GM18519 (cell line): ENCODE measurements around the gene SEMA3A.

ENCODE experiments used
- ATAC-seq: cut with Tn5 transposase; IDR thresholded peaks from one replicate; pipeline ENCODE4 v1.9.1; 2021; ENCODE audit warnings: mild to moderate bottlenecking, moderate library complexity; ENCODE audit not compliant: unreplicated experiment, low FRiP score

The SEMA3A gene

DNA sequence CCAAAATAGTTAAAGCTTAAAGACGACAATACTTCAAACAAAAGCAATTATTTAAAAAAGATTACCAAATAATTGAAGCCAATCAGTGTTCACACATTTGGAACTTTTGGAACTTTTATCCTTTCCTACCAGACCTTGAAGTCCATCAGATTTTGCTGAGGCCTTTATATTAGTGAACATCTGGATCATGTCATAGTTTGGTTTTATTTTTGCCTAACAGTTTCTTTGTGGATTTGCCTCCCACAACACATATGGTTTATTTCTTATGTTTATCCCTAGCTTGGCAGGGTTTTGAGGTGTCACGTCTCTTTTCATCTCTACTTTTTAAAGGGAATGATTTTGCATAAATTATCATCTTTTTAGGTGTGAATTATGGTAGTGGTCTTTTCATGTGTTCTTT lies 242.4 kb downstream of the SEMA3A start:
- no peak for ATAC-seq

DNA sequence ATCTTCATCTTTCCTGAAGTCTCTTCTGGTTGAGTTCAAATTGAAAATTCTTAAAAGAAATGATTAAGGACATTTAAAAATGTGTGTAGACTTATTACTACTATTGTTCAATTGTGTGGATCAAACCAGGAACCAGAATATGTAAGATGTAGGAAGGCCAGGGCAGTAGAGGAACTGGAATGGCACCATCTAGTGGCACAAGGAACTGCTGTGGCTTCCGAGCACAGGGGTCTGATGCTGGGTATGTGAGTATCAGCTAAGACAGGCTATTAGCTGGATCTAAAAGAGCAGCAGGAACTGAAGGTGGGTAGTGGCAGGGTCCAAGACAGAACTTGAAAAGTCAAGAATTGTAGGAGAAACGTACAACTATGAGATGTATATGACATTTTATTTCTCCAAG lies 247.3 kb downstream of the SEMA3A start:
- ATAC-seq = peak; percentile 67

DNA sequence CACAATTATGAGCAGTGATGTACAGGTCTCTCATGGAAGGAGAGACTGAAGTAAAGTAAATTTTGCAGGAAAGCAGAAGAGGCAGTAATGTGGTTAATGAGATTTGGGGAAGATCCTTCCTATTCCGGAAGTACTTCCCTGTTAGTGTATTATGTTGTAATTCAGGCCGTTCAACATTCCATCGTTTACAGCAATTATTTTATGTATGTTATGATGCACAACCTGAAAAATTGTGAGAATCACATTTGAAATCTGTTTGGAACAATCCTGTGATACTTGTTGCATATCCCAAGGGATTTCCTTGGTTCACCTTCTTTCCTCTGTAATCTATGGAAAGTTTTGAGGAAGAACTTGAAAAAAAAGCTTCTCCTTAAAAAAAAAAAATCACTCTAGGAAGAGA lies 247.8 kb downstream of the SEMA3A start:
- no peak for ATAC-seq

DNA sequence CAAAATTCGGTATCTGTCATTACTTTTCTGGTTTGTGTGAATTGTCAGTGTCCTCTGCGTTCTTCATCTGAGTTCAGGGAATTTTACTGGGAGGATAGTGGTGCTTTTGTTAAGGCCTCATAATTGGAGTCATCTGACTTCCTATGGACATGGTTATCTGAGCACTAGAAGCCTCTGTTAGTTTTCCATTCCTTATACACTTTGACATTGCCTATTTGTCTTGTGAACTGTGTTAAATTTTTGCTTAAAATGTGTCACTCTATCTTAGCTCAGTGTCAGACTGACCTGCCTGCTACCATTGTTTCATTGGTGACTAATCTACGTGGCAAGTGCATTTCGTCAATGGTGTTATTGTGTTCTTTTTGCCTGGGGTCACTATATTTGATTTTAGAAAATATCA lies 253.3 kb downstream of the SEMA3A start:
- ATAC-seq = no peak

DNA sequence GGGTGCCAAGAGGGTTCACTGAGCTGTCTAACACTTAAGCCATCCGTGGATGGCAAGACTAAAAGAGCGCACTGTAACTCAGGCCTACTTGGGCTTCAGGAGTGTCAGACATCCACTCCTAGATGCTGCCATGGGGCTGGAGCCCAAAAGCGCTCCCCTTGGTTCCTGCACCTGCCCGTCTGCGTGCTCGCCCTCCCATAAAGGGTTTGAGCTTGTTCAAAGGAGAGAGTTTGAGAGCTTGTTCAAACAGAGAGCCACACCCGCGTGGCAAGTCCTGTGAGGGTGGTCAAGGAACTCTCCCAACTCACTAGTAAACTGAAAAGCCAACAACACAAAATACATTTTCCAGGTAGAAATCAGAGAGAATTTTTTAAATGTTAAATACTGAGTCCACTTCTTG lies 256.7 kb downstream of the SEMA3A start:
- ATAC-seq = no peak

DNA sequence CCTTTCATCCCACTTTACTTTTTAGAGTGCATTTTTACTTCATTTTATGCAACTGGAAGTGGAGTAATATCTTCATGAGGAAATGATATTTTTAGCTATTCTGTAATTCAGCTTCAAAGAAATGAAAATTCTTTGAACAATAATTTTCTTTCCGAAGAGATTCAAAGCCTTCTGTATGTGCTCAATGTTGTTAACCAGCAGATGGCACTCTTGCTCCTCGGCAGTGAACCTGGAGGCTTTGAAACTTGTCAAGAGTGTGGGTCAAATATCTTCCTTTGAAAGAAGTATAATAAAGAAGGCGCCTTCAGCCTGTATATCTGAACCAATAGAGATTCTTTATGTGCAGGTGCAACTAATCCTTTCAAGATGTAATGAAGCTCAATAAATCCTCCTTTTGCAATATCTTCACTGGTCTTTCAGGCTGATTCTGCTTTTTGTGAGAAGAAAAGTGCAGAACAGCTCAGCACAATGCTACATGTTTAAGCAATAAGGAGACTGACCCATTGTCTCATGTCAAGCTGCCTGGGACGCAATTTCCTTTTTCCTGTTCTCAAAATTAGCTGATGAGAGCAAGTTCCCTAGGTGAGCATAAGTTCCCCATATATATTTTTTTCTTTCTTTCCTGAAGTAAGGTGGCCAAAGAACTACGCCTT lies 258.4 kb downstream of the SEMA3A start:
- peak; percentile 85 for ATAC-seq

DNA sequence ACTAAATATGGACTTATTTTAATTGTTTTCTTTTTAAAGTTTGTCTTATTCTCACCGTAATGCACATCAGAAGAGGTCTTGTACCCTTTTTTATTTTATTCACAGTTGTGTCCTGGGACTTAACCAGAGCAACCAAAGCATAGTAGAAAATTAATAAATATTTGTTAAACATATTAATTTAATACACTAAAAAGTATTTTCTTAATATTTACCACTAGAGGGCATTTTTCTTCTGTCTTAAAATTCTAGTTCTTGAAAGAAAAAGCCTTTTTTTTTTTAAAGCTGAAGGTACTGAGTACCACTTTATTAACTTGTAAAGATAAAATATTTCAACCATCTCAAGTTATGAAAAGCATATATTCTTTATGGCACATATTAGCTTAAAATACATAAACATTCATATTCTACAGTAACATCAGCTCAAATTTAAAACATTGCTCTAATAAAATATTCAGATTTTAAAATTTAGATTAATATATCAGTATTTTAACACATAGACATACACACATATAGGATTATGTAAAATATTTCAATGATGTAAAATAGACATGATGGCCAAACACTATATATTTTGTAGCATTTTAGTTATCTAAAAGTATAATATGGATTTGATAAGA lies 260.4 kb downstream of the SEMA3A start:
- ATAC-seq = no peak

DNA sequence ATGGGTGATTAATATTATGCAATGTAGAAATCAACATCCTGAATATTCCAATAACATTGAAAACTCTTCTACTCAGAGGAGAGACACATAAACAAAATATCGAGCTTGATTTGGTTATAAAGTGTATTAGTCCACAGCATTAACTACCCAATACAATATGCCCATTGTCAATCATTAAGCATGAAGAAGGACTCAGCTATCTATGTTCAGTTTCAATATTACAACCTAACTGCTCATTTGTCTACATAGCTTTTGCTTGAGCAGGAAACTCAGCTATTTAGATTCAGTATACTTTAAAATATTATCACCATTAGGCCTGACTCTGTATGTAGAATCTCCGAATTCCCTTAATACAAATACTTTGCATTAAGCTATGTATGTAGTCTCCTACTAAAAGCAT lies 262.6 kb downstream of the SEMA3A start:
- no peak for ATAC-seq

DNA sequence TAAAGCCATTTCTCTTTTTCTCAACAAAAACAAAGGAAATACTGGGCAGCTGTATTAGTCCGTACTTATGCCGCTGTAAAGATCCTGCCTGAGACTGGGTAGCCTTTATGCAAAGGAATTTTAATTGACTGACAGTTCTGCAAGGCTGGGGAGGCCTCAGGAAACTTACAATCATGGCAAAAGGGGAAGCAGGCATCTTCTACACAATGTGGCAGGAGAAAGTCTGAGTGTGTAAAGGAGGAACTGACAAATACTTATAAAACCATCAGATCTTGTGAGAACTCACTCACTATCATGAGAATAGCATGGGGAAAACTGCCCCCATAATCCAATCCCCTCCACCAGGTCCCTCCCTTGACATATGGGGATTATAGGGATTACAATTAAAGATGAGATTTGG lies 264.3 kb downstream of the SEMA3A start:
- ATAC-seq = no peak

DNA sequence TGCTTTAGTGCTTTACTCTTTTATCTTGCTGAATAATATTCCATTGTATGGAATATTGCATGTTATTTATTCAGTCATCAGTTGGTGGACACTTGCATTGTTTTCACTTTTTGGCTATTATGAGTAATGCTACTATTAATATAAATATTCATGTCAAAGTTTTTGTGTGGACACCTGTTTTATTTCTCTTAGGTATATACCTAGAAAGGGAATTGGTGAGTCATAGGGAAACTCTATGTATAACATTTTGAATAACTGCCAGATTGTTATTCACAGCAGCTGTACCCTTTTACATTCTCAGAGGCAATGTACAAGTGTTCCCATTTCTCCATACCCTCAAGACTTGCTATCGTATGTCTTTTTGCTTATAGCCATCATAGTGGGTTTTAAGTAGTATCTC lies 268.7 kb downstream of the SEMA3A start:
- peak; percentile 55 for ATAC-seq

DNA sequence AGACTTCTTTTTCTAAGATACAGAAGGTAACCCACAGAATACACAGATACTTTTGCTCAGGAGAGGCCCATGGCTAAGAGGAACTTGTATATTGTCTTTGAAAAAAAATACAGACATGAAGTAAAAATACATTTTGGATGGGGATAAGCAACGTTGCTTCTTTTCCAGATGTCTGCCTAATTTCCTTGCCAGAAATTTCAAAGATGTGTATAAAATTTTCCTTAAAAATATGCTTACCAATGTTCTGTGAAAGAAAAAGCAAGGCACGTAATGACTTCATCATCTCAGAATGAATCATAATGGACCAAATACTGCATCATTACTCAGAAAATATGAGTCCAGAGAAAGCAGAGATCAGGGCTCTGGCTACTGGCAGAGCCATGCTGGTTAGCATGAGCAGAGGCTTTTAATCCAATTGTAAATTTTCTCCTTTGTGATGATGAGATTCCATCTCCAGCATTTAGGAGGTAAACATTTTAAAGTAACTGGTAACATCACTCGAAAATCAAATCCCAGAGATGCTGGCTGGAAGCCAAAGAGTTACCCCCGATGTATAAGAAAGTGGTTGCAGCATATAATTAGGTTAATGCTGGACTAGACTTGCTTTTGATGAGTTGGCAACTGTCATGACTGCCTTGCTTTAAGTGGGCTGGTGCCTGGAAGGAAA lies 272.5 kb downstream of the SEMA3A start:
- ATAC-seq = no peak

DNA sequence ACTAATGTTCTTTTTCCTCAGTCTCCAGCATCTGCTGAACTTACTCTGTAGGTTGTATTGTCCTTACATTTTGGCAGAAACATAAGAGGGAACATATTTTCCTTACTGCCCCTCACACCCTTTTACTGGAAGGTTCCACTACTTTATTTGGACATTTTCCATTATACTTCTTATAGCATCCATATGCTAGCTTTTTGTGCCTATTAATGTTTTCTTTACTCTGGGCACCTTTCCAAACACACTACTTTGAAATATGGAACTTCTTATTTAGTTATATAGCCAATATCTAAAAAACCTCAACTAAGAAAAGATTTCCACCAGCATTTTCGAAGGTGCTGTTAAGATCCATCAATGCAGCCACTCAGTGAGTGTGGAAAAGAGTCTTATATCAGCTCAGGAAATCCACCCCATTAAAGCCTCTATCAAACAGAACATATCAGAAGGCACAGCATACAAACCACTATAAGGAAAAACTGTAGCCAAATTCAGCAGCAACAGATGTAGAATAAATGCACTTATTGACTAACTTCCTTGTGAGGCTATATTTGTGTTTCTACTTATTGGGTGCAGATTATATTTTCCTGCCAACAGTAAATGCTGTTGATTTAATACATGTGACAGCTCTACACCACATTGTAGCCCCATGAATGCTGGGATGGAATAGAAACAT lies 273.2 kb downstream of the SEMA3A start:
- no peak for ATAC-seq

DNA sequence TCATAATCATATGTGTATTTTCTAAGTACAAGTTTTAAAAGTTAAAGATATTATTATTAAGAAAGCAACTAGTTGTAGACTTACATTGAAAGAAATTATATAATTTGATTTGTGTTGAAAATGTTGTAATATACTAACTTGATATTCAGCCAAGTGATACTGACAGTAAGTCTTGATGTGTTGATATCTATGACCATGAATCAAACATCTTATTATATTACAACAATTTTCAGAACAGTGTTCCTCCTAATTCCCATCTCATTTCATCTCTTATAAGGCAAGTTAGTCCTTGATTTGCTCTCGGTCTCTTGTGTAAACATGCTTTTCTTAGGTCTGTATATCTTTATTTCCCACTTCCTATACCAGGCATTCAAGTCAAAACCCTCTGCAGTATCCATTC lies 276.4 kb downstream of the SEMA3A start:
- no peak for ATAC-seq

DNA sequence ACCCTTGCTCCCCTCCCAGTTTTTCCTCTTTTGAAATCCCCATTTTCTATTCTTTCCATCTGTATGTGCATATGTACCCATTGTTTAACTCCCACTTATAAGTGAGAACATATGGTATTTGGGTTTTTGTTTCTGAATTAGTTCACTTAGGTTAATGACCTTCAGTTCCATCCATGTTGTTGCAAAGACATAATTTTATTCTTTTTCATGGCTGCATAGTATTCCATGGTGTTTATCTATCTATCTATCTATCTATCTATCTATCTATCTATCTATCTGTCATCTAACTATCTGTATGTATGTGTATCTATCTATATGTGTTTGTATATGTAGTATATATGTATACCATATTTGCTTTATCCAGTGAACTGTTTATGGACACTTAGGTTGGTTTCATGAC lies 281.4 kb downstream of the SEMA3A start:
- ATAC-seq = no peak

DNA sequence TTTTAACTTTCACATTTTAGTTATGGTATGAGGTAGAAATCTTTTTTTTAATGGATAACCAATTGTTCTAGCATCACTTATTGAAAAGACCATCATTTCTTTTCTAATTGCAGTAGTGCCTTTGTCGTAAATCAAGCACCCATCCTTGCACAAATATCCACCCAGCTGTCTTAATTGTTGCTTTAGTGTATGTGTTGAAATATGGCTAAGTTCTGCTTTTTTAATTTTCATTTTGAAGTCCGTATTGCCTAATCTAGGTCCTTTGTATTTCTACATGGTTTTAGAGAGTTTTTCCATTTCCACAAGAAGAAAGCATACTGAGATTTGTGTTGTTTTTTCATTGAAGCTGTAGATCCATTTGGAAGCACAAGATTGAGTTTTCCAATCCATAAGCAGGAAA lies 286.1 kb downstream of the SEMA3A start:
- ATAC-seq = no peak
